ENCODE results near the gene SPATA31C2.

DNA sequence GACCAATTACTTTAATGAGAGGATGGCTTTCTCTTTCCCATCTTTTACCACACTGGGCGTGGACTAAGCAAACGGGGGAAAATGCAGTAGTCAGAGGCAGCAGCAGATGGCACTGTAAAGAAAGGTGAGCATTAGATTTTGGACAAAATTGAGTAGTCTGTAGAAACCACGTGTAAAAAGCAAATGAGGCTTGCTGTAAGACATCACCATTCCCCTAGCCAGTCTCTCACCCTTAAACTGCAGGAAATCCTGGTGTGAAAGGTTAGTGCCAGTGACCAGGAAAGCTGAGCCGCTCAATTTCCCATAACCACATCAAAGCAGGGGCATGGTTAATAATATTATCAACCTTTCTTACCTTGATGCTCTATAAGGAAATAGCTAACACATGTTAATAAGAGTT, 31.8 kb downstream of the SPATA31C2 start:
- TF ChIP-seq, protein P1, sequence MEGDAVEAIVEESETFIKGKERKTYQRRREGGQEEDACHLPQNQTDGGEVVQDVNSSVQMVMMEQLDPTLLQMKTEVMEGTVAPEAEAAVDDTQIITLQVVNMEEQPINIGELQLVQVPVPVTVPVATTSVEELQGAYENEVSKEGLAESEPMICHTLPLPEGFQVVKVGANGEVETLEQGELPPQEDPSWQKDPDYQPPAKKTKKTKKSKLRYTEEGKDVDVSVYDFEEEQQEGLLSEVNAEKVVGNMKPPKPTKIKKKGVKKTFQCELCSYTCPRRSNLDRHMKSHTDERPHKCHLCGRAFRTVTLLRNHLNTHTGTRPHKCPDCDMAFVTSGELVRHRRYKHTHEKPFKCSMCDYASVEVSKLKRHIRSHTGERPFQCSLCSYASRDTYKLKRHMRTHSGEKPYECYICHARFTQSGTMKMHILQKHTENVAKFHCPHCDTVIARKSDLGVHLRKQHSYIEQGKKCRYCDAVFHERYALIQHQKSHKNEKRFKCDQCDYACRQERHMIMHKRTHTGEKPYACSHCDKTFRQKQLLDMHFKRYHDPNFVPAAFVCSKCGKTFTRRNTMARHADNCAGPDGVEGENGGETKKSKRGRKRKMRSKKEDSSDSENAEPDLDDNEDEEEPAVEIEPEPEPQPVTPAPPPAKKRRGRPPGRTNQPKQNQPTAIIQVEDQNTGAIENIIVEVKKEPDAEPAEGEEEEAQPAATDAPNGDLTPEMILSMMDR (IDR thresholded peaks at IDR 0.05): peak in 2 of 3 donors; percentile 56 to 63
- no peak for TF ChIP-seq POLR2AphosphoS5 (IDR thresholded peaks at IDR 0.05)
